Measurements from ENCODE around the gene ABCB1.
A peak's percentile ranks its signal among the peaks of the same experiment; 100 is the strongest.

The ABCB1 gene

DNA sequence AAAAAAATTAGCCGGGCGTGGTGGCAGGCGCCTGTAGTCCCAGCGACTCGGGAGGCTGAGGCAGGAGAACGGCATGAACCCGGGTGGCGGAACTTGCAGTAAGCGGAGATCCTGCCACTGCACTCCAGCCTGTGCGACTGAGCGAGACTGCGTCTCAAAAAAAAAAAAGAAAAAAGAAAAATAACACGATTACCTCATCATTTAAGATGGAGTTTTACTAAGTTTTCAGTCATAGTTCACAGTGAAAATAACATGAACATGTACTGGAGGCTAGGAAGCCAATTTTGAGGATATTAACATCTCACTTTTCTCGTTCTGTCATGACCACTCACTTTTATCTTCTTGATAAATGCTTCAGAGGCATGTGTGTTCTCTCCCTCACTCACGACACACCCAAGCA lies 24.4 kb upstream of the ABCB1 start:
- Histone ChIP-seq H3K4me3 (ENCODE audit: low read depth, low read length, poor library complexity, severe bottlenecking) (no peak overlapping the region), H3K4me2 (ENCODE audit: low read length) (no peak overlapping the region), H3K79me2 (ENCODE audit: insufficient read depth, low read length) (no peaks in the 10 kb centered on the region), H3K36me3 (ENCODE audit: insufficient read depth, low read length) (no peaks in the 10 kb centered on the region), H3K27ac (ENCODE audit: low read depth, low read length, poor library complexity, severe bottlenecking) (no peak overlapping the region), H3K9ac (ENCODE audit: low read length) (no peak overlapping the region), H3K27me3 (ENCODE audit: insufficient read depth, low read length) (no peaks in the 10 kb centered on the region), H2AFZ (ENCODE audit: low read length) (no peak overlapping the region), H3K9me3 (ENCODE audit: low read length) (no peaks in the 10 kb centered on the region), H3K4me1 (ENCODE audit: insufficient read depth, low read length, severe bottlenecking) (no peaks in the 10 kb centered on the region), H3F3A (ENCODE audit: insufficient read depth, low read length) (no peaks in the 10 kb centered on the region), H3K9me2 (ENCODE audit: low read depth, low read length) (no peaks in the 10 kb centered on the region), H4K20me1 (ENCODE audit: insufficient read depth, low read length) (no peaks in the 10 kb centered on the region)
- TF ChIP-seq, protein P1, sequence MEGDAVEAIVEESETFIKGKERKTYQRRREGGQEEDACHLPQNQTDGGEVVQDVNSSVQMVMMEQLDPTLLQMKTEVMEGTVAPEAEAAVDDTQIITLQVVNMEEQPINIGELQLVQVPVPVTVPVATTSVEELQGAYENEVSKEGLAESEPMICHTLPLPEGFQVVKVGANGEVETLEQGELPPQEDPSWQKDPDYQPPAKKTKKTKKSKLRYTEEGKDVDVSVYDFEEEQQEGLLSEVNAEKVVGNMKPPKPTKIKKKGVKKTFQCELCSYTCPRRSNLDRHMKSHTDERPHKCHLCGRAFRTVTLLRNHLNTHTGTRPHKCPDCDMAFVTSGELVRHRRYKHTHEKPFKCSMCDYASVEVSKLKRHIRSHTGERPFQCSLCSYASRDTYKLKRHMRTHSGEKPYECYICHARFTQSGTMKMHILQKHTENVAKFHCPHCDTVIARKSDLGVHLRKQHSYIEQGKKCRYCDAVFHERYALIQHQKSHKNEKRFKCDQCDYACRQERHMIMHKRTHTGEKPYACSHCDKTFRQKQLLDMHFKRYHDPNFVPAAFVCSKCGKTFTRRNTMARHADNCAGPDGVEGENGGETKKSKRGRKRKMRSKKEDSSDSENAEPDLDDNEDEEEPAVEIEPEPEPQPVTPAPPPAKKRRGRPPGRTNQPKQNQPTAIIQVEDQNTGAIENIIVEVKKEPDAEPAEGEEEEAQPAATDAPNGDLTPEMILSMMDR (IDR thresholded peaks at IDR 0.05; ENCODE audit: low read length): no peak
- TF ChIP-seq EZH2 (IDR thresholded peaks at IDR 0.05; ENCODE audit: borderline replicate concordance, low read length): no peak

DNA sequence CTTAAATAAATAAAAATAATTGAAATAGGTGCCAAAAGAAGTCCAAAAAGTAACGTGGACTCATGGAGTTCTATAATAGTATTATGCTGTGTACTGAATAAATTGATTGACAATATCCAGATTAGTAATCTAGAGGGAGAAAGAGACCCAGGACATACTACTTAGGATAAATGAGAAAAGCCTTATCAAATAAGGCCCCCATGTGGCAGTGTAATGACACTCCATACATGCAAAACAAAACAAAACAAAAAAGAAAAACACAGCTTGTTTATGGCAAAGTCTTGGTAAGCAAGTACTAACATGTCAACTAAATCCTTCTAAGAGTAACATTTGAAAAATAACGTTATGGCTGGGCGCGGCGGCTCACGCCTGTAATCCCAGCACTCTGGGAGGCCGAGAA lies 23.9 kb upstream of the ABCB1 start:
- Histone ChIP-seq H4K20me1 (ENCODE audit: insufficient read depth, low read length) (no peaks in the 10 kb centered on the region), H3F3A (ENCODE audit: insufficient read depth, low read length) (no peaks in the 10 kb centered on the region), H3K4me3 (ENCODE audit: low read depth, low read length, poor library complexity, severe bottlenecking) (no peak overlapping the region), H3K4me2 (ENCODE audit: low read length) (no peak overlapping the region), H3K4me1 (ENCODE audit: insufficient read depth, low read length, severe bottlenecking) (no peaks in the 10 kb centered on the region), H3K36me3 (ENCODE audit: insufficient read depth, low read length) (no peaks in the 10 kb centered on the region), H3K9me2 (ENCODE audit: low read depth, low read length) (no peaks in the 10 kb centered on the region), H3K9ac (ENCODE audit: low read length) (no peak overlapping the region), H3K9me3 (ENCODE audit: low read length) (no peaks in the 10 kb centered on the region), H3K79me2 (ENCODE audit: insufficient read depth, low read length) (no peaks in the 10 kb centered on the region), H3K27ac (ENCODE audit: low read depth, low read length, poor library complexity, severe bottlenecking) (no peak overlapping the region), H3K27me3 (ENCODE audit: insufficient read depth, low read length) (no peaks in the 10 kb centered on the region), H2AFZ (ENCODE audit: low read length) (no peak overlapping the region)
- no peak for TF ChIP-seq EZH2 (IDR thresholded peaks at IDR 0.05; ENCODE audit: borderline replicate concordance, low read length)
- TF ChIP-seq, protein P1 (IDR thresholded peaks at IDR 0.05; ENCODE audit: low read length): peak; percentile 30; the same call in 1 of the 2 replicates

DNA sequence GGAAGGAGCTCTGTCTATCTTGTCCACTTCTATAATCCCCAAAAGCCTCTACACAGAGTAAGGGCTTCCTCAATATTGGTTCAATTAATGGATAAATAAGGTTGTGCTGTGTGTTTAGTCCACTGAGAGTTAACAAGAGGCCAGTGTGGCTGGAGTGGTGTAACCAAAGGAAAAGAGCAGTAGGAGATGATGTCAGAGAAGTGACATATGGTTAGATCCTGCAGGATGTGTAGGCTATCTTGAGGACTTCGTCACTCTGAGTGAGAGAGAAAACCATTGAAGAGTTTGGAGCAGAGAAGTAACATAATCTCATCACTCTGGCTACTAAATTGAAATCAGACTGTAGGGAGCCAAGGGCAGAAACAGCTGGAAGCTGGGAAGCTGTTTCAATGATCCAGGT lies 14.5 kb upstream of the ABCB1 start:
- Histone ChIP-seq H2AFZ (ENCODE audit: low read length) (no peak overlapping the region), H3K9me3 (ENCODE audit: low read length) (no peaks in the 10 kb centered on the region), H3K4me2 (ENCODE audit: low read length) (no peak overlapping the region), H3K27ac (ENCODE audit: low read depth, low read length, poor library complexity, severe bottlenecking) (no peak overlapping the region), H3F3A (ENCODE audit: insufficient read depth, low read length) (no peaks in the 10 kb centered on the region), H3K9me2 (ENCODE audit: low read depth, low read length) (no peaks in the 10 kb centered on the region), H3K79me2 (ENCODE audit: insufficient read depth, low read length) (no peaks in the 10 kb centered on the region), H3K4me3 (ENCODE audit: low read depth, low read length, poor library complexity, severe bottlenecking) (no peak overlapping the region), H3K27me3 (ENCODE audit: insufficient read depth, low read length) (no peaks in the 10 kb centered on the region), H3K9ac (ENCODE audit: low read length) (no peak overlapping the region), H4K20me1 (ENCODE audit: insufficient read depth, low read length) (no peaks in the 10 kb centered on the region), H3K36me3 (ENCODE audit: insufficient read depth, low read length) (no peaks in the 10 kb centered on the region), H3K4me1 (ENCODE audit: insufficient read depth, low read length, severe bottlenecking) (no peaks in the 10 kb centered on the region)
- TF ChIP-seq, protein P1 (IDR thresholded peaks at IDR 0.05; ENCODE audit: low read length): no peak
- TF ChIP-seq EZH2 (IDR thresholded peaks at IDR 0.05; ENCODE audit: borderline replicate concordance, low read length): no peak
